GM12878 (cell line): ENCODE data around the gene MBNL1. TPM values are rescaled to one million over a fixed set of nuclear protein-coding genes. Genes with fewer than 3 reads are reported as not detected.

Experiments used
- ATAC-seq: fragments of 200-7000 bp; cut with Tn5 transposase; 3 replicates; pipeline ENCODE4 v1.9.1; 2020; ENCODE audit warnings: mild to moderate bottlenecking, moderate library complexity
- BruUV-seq: library from RNA; stranded (reverse); fragments of 400-500 nt; replicated peaks from 2 replicates; lab custom pipeline; 2021; lab: Mats Ljungman, UMichigan
- CTCF ChIA-PET: fragments of 300-600 bp; sonication (Branson Sonifier 250); formaldehyde crosslinking; extraction: SDS; loops from one replicate; lab custom pipeline; 2021; ENCODE audit warnings: inconsistent platforms; lab: Yijun Ruan, JAX
- POLR2A ChIA-PET: fragments of 350-600 bp; formaldehyde crosslinking; extraction: SDS; loops from one replicate; lab custom pipeline; 2021; ENCODE audit warnings: inconsistent platforms; lab: Charles Lee
- RAD21 ChIA-PET: fragments of 300-600 bp; sonication (Branson Sonifier 250); formaldehyde crosslinking; loops from one replicate; lab custom pipeline; 2023; ENCODE audit warnings: antibody characterized with exemption; ENCODE audit not compliant: unreplicated experiment; lab: Charles Lee
- SMC1A ChIA-PET: fragments of 300-600 bp; sonication (Branson Sonifier 250); formaldehyde crosslinking; loops from one replicate; lab custom pipeline; 2023; ENCODE audit not compliant: unreplicated experiment, uncharacterized antibody; lab: Charles Lee
- DNase-seq: peaks from one replicate; pipeline ENCODE4 v3.0.0-alpha.2; 2011; ENCODE audit warnings: low read depth, low spot score
- FAIRE-seq: peaks from 3 replicates; lab custom pipeline; 2011; peaks lifted over from hg19 to GRCh38; lab: Jason Lieb, UNC
- H2AFZ ChIP-seq: 2 replicates; pipeline ENCODE4 v1.6.0; 2011; ENCODE audit warnings: low read depth, low read length, control low read depth; ENCODE audit not compliant: control insufficient read depth
- H3K27ac ChIP-seq: 2 replicates; pipeline ENCODE4 v1.5.1; 2011; ENCODE audit warnings: control low read depth; ENCODE audit not compliant: control insufficient read depth, insufficient read depth
- H3K27me3 ChIP-seq, 2 experiments: replicated peaks in 1 of 2; 2 replicates each; pipeline versions ENCODE4 v1.6.0 to v1.6.1; 2011; ENCODE audit warnings: low read length in 1 of 2; ENCODE audit not compliant: control insufficient read depth in 2 of 2, insufficient read depth in 2 of 2
- H3K36me3 ChIP-seq, 2 experiments: 2 replicates each; pipeline ENCODE4 v1.5.1; 2011; ENCODE audit warnings: low read length in 1 of 2; ENCODE audit not compliant: control insufficient read depth in 2 of 2, insufficient read depth in 2 of 2
- H3K4me1 ChIP-seq: 2 replicates; pipeline ENCODE4 v1.6.1; 2011; ENCODE audit warnings: mild to moderate bottlenecking, low read length, moderate library complexity, mixed read lengths; ENCODE audit not compliant: control insufficient read depth, insufficient read depth
- H3K4me2 ChIP-seq: 2 replicates; pipeline ENCODE4 v1.6.0; 2011; ENCODE audit warnings: control low read depth; ENCODE audit not compliant: control insufficient read depth, insufficient read depth
- H3K4me3 ChIP-seq: fragments of 200-600 bp; sonication (generic); 2 replicates; pipeline ENCODE4 v1.5.1; 2016
- H3K79me2 ChIP-seq: 2 replicates; pipeline ENCODE4 v1.6.0; 2011; ENCODE audit warnings: low read length; ENCODE audit not compliant: control insufficient read depth, insufficient read depth
- H3K9ac ChIP-seq: 2 replicates; pipeline ENCODE4 v1.8.0; 2011; ENCODE audit warnings: low read length, control low read depth, mixed read lengths; ENCODE audit not compliant: control insufficient read depth, insufficient read depth
- H3K9me3 ChIP-seq: replicated peaks from 3 replicates; pipeline ENCODE4 v1.5.1; 2011; ENCODE audit warnings: mild to moderate bottlenecking, low read length; ENCODE audit not compliant: control insufficient read depth, insufficient read depth
- H4K20me1 ChIP-seq: 2 replicates; pipeline ENCODE4 v1.6.0; 2011; ENCODE audit not compliant: control insufficient read depth, insufficient read depth
- MYC ChIP-seq: IDR thresholded peaks from 2 replicates; pipeline ENCODE4 v1.6.1; 2011; ENCODE audit warnings: mild to moderate bottlenecking, low read length, moderate library complexity, inconsistent platforms; ENCODE audit not compliant: insufficient read depth, insufficient replicate concordance, insufficient read length, severe bottlenecking
- SMAD5 ChIP-seq: IDR thresholded peaks from 2 replicates; pipeline ENCODE4 v1.6.1; 2016; ENCODE audit warnings: antibody characterized with exemption, low read depth
- ZNF207 ChIP-seq: fragments of 450-650 bp; IDR thresholded peaks from 2 replicates; pipeline ENCODE4 v1.6.1; 2014; ENCODE audit warnings: antibody characterized with exemption, mild to moderate bottlenecking, borderline replicate concordance
- WGBS: methylation state at CpG from one replicate; pipeline ENCODE4 v1.1.6; 2016; ENCODE audit warnings: low lambda C conversion rate; ENCODE audit not compliant: insufficient replicate concordance, insufficient coverage; ENCODE audit errors: missing lambda C conversion rate; 5-methylcytosine and 5-hydroxymethylcytosine counted together
- in situ Hi-C: fragments of 300-500 bp; cut with MboI; formaldehyde crosslinking; loops from 9 replicates; pipeline ENCODE4 v1.14.3; 2018; ENCODE audit warnings: mixed read lengths
- intact Hi-C: fragments of 100-400 bp; cut with micrococcal nuclease; formaldehyde crosslinking; loops from one replicate; pipeline ENCODE4 v1.14.2; 2022; ENCODE audit not compliant: unreplicated experiment
- polyA plus RNA-seq, 11 experiments: library from polyadenylated mRNA; depleted of rRNA in 4 of 11; unstranded in 6 of 11; stranded (reverse) in 5 of 11; fragments of >200 nt; fragmentation: Nextera tagmentation in 4 of 11; fragmentation: Illumina TruSeq in 1 of 11; extraction: Ambion mirVana in 4 of 11; extraction: Trizol in 1 of 11; gene quantifications; 1 replicate in 1 of 11; 2 replicates in 10 of 11; pipeline versions ENCODE4 v1.2.1 to v1.2.3, GENCODE V29; 2011 to 2016; ENCODE audit warnings: inconsistent platforms in 2 of 11, missing spikeins in 2 of 11, low read depth in 1 of 11
- total RNA-seq, 4 experiments: library from RNA; depleted of rRNA in 3 of 4; stranded (reverse); fragments of >200 nt in 3 of 4; fragmentation: Illumina TruSeq in 1 of 4; extraction: Trizol in 1 of 4; gene quantifications; 2 replicates each; pipeline versions ENCODE4 v1.2.1 to v1.2.3, GENCODE V29; 2013 to 2021
- TF ChIP-seq, protein P1 (sequence below): IDR thresholded peaks from 2 replicates; pipeline ENCODE4 v1.6.1; 2012; ENCODE audit warnings: mild to moderate bottlenecking, low read depth, low read length

Gene MBNL1
- total and polyA plus RNA-seq, 10 of the 15 experiments (the other 5 are each of a cell fraction or from before 2014, with no cell fraction given), result 59.6 to 337 (median 143) TPM

DNA sequence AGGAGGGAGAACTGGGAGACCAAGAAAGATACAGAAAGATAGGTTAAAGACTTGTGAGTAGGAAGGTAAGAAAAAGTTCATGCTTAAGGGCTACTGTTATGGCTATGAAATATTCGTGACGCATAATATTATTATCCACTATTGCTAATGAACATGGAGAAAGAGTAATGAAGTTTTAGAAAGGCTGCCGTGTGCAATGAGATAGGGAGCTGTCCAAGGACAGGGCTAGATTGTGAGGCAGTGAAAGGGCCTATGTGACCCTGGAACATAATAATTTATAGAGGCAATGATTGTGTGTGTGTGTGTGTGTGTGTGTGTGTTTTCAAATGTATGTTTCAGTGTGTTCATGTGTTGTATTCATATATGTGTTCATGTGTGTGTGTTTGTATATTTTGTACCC is 27.7 kb downstream of the MBNL1 start:
- in situ Hi-C loops, result no loop called here
- peaks cover 96% of the 10 kb centered on the region for H3K79me2 ChIP-seq
- no peaks in the 10 kb centered on the region for H3K27me3 ChIP-seq
- H3K36me3 ChIP-seq, result peaks cover 4 to 28% of the 10 kb centered on the region in 2 experiments
- CTCF ChIA-PET, result interaction anchor here (0.8 to 1.7 kb wide), 4 partner anchors 19 to 112 kb away, joined by 3 to 5 read pairs (median 3); no protein-coding TSS in a partner anchor
- peaks cover 32% of the 10 kb centered on the region for H3K4me1 ChIP-seq
- H3K4me3 ChIP-seq, result no peak overlapping the region
- DNase-seq (no peak), FAIRE-seq (no peak), ATAC-seq (no peak)
- H3K27ac ChIP-seq, result no peak overlapping the region
- RAD21 ChIA-PET, result interaction anchor here (0.6 to 1.0 kb wide), 2 partner anchors 13 to 96 kb away, joined by 3 read pairs; no protein-coding TSS in a partner anchor
- 17% methylated on average over 3 of the region's 3 CpGs for WGBS
- TF ChIP-seq, protein P1, sequence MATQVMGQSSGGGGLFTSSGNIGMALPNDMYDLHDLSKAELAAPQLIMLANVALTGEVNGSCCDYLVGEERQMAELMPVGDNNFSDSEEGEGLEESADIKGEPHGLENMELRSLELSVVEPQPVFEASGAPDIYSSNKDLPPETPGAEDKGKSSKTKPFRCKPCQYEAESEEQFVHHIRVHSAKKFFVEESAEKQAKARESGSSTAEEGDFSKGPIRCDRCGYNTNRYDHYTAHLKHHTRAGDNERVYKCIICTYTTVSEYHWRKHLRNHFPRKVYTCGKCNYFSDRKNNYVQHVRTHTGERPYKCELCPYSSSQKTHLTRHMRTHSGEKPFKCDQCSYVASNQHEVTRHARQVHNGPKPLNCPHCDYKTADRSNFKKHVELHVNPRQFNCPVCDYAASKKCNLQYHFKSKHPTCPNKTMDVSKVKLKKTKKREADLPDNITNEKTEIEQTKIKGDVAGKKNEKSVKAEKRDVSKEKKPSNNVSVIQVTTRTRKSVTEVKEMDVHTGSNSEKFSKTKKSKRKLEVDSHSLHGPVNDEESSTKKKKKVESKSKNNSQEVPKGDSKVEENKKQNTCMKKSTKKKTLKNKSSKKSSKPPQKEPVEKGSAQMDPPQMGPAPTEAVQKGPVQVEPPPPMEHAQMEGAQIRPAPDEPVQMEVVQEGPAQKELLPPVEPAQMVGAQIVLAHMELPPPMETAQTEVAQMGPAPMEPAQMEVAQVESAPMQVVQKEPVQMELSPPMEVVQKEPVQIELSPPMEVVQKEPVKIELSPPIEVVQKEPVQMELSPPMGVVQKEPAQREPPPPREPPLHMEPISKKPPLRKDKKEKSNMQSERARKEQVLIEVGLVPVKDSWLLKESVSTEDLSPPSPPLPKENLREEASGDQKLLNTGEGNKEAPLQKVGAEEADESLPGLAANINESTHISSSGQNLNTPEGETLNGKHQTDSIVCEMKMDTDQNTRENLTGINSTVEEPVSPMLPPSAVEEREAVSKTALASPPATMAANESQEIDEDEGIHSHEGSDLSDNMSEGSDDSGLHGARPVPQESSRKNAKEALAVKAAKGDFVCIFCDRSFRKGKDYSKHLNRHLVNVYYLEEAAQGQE, result 0 out of 2 replicates have a peak, but pooled peaks have one; percentile 26
- TF ChIP-seq ZNF207 (no peak), MYC (no peak), SMAD5 (no peak)
- POLR2A ChIA-PET, result interaction anchor here (0.6 to 0.7 kb wide), 4 partner anchors 28 to 91 kb away, joined by 3 to 6 read pairs (median 4); partner anchors contain the start of gene MBNL1
- intact Hi-C loops, result no loop called here
- peaks cover 4% of the 10 kb centered on the region for H4K20me1 ChIP-seq
- H2AFZ ChIP-seq, result no peak overlapping the region
- SMC1A ChIA-PET, result interaction anchor here (0.6 to 9.4 kb wide), 7 partner anchors 13 to 147 kb away, joined by 3 to 115 read pairs (median 3); no protein-coding TSS in a partner anchor
- no peak overlapping the region for H3K9ac ChIP-seq
- no peak overlapping the region for H3K4me2 ChIP-seq
- BruUV-seq, result TSS peak; percentile 6
- peaks cover 3% of the 10 kb centered on the region; the same call in 2 of the 3 replicates for H3K9me3 ChIP-seq
